CD4-positive, alpha-beta T cell (primary cell): Measurements from ENCODE around the gene CYB561. TPM values are rescaled to one million over a fixed set of nuclear protein-coding genes. Genes with fewer than 3 reads are reported as not detected.

Experiments used
- ATAC-seq: fragments of 200-7000 bp; cut with Tn5 transposase; one replicate; pipeline ENCODE4 v1.10.0; 2022; ENCODE audit warnings: mild to moderate bottlenecking; ENCODE audit not compliant: poor library complexity
- CTCF ChIA-PET: fragments of 350-600 bp; sonication (Branson Sonifier 250); formaldehyde crosslinking; loops from one replicate; lab custom pipeline; 2021; ENCODE audit warnings: antibody characterized with exemption, inconsistent platforms; lab: Charles Lee
- POLR2A ChIA-PET: fragments of 350-600 bp; sonication (Branson Sonifier 250); formaldehyde crosslinking; loops from one replicate; lab custom pipeline; 2021; ENCODE audit warnings: antibody characterized with exemption, inconsistent platforms; lab: Charles Lee
- DNase-seq, 14 experiments: peaks; one replicate each; pipeline ENCODE4 v3.0.0-alpha.2; 2013 to 2020; ENCODE audit warnings: mixed read lengths in 2 of 14
- H3K27ac ChIP-seq, 2 donors: one replicate each; pipeline versions ENCODE4 v1.5.1 to v1.7.0; 2013; ENCODE audit warnings: low read length in 2 of 2, low read depth in 1 of 2, mild to moderate bottlenecking in 1 of 2
- H3K27me3 ChIP-seq, 2 experiments: 1 replicate in 1 of 2; 2 replicates in 1 of 2; pipeline versions ENCODE4 v1.6.1 to v1.7.0; 2013; ENCODE audit warnings: low read length in 2 of 2, control low read depth in 1 of 2, mild to moderate bottlenecking in 1 of 2, moderate library complexity in 1 of 2; ENCODE audit not compliant: insufficient read depth in 2 of 2, control insufficient read depth in 1 of 2
- H3K36me3 ChIP-seq: one replicate; pipeline ENCODE4 v1.6.1; 2013; ENCODE audit warnings: low read length, control low read depth; ENCODE audit not compliant: insufficient read depth
- H3K4me1 ChIP-seq: one replicate; pipeline ENCODE4 v1.6.1; 2013; ENCODE audit warnings: low read length, control low read depth; ENCODE audit not compliant: insufficient read depth
- H3K4me3 ChIP-seq: one replicate; pipeline ENCODE4 v1.5.1; 2013; ENCODE audit warnings: mild to moderate bottlenecking, low read length, moderate library complexity
- H3K9me3 ChIP-seq, 2 experiments: 1 replicate in 1 of 2; 2 replicates in 1 of 2; pipeline versions ENCODE4 v1.6.1 to v1.7.0; 2013; ENCODE audit warnings: low read length in 2 of 2, mild to moderate bottlenecking in 2 of 2, control low read depth in 1 of 2, moderate library complexity in 1 of 2; ENCODE audit not compliant: control insufficient read depth in 1 of 2, insufficient read depth in 1 of 2
- H3K27ac Mint-ChIP-seq: one replicate; pipeline ENCODE4 v1.8.0; 2020; ENCODE audit warnings: mixed read lengths
- H3K27me3 Mint-ChIP-seq: one replicate; pipeline ENCODE4 v1.8.0; 2021; ENCODE audit warnings: mixed read lengths
- H3K36me3 Mint-ChIP-seq: one replicate; pipeline ENCODE4 v1.8.0; 2021; ENCODE audit warnings: low read depth, mixed read lengths
- H3K4me1 Mint-ChIP-seq: one replicate; pipeline ENCODE4 v1.8.0; 2021; ENCODE audit warnings: low read depth, mixed read lengths
- H3K4me3 Mint-ChIP-seq: one replicate; pipeline ENCODE4 v1.8.0; 2020; ENCODE audit warnings: mild to moderate bottlenecking, mixed read lengths
- H3K9me3 Mint-ChIP-seq: one replicate; pipeline ENCODE4 v1.8.0; 2020; ENCODE audit warnings: mixed read lengths
- CTCF ChIP-seq: fragments of 200-600 bp; IDR thresholded peaks from one replicate; pipeline ENCODE4 v1.8.0; 2022; ENCODE audit warnings: antibody characterized with exemption, mild to moderate bottlenecking
- intact Hi-C, 2 experiments: fragments of 100-400 bp; cut with DNase I in 1 of 2; cut with micrococcal nuclease in 1 of 2; formaldehyde crosslinking; loops; one replicate each; pipeline versions ENCODE4 v1.15.1 to v1.9.0; 2023 to 2025; cut with DNase I, micrococcal nuclease
- total RNA-seq, 174 experiments: library from RNA in 2 of 174; stranded (reverse) in 2 of 174; gene quantifications; one replicate each; pipeline ENCODE4 v1.2.3 and lab custom pipeline; 2021 to 2026

Gene CYB561
- total RNA-seq, 2 experiments from 2014 or later, result 17.4 to 18.1 TPM

DNA sequence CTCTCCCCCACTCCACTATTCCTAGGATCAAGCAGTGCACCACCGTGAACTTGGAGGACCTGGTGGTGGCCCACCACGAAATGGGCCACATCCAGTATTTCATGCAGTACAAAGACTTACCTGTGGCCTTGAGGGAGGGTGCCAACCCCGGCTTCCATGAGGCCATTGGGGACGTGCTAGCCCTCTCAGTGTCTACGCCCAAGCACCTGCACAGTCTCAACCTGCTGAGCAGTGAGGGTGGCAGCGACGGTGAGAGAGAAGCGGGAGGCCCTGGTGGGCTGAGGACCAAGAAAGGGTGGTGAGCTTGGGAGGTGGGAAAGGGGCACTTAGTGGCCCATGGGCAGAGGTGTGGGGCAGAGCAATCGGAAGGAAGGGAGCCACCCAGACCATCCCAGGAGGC is 47.3 kb upstream of the CYB561 start:
- Mint-ChIP-seq H3K27me3 (no peaks in the 10 kb centered on the region), H3K9me3 (no peaks in the 10 kb centered on the region), H3K4me1 (no peaks in the 10 kb centered on the region), H3K36me3 (no peaks in the 10 kb centered on the region), H3K4me3 (no peak overlapping the region), H3K27ac (no peak overlapping the region)
- Histone ChIP-seq H3K4me3 (no peak overlapping the region), H3K36me3 (no peaks in the 10 kb centered on the region), H3K4me1 (no peaks in the 10 kb centered on the region), H3K27me3 (no peaks in the 10 kb centered on the region), H3K9me3 (no peaks in the 10 kb centered on the region), H3K27ac (no peak overlapping the region)
- TF ChIP-seq CTCF, result no peak
- DNase-seq (no peak), ATAC-seq (no peak)
- POLR2A ChIA-PET, result no interaction called here
- intact Hi-C loops, result no loop called here
- CTCF ChIA-PET, result no interaction called here

- no peak overlapping the region for H3K27ac Mint-ChIP-seq
- CTCF ChIA-PET, result no interaction called here
- no peaks in the 10 kb centered on the region for H3K4me1 ChIP-seq
Observed at GRCh38 chr17:63492940-63493339, 46.8 kb upstream of the CYB561 start.

DNA sequence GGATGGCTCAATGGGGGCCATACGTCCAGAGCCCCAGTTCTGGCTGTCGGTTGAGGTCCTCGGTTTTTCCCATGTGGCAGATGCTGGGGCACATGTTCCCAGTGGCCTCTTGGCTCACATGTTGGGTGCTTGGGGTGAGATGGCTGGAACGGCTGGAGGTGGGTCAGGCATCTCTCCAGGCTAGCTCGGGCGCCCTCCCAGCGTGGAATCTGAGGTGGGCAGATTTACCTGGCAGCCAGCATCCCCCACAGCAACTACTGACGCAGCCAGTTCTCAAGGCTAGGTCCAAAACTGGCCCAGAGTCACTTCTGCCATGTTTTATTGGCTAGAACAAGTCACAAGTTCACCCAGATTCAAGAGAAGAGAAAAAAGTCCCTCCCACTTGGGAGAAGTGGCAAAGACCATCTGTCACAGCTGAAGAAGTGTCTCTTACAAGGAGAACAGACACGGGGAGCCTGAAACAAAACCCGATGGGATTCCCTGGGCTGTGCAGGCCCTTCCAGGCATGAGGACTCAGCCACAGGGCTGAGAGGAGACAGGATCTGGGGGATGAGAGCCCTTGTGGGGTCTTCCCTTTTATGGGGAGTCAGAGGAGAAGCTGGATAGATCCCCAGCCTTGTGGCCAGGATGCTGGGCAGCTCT is 46.0 kb upstream of the CYB561 start:
- ATAC-seq (no peak), DNase-seq (no peak)
- H3K4me1 Mint-ChIP-seq, result no peaks in the 10 kb centered on the region
- H3K27me3 Mint-ChIP-seq, result no peaks in the 10 kb centered on the region
- Histone ChIP-seq H3K4me3 (no peak overlapping the region), H3K4me1 (no peaks in the 10 kb centered on the region), H3K9me3 (no peaks in the 10 kb centered on the region), H3K36me3 (no peaks in the 10 kb centered on the region), H3K27ac (no peak overlapping the region), H3K27me3 (no peaks in the 10 kb centered on the region)
- H3K27ac Mint-ChIP-seq, result no peak overlapping the region
- H3K9me3 Mint-ChIP-seq, result no peaks in the 10 kb centered on the region
- ChIA-PET POLR2A (no interaction called here), CTCF (no interaction called here)
- no peak overlapping the region for H3K4me3 Mint-ChIP-seq
- no peaks in the 10 kb centered on the region for H3K36me3 Mint-ChIP-seq
- no peak for TF ChIP-seq CTCF
- intact Hi-C loops, result no loop called here

More at GRCh38 chr17:63492940-63493339, 46.8 kb upstream of the CYB561 start:
- no peaks in the 10 kb centered on the region for H3K36me3 ChIP-seq
- H3K9me3 ChIP-seq, result no peaks in the 10 kb centered on the region
- no peaks in the 10 kb centered on the region for H3K4me1 Mint-ChIP-seq
- DNase-seq (no peak), ATAC-seq (no peak)
- H3K27ac ChIP-seq, result no peak overlapping the region
- no peaks in the 10 kb centered on the region for H3K36me3 Mint-ChIP-seq
- intact Hi-C loops, result no loop called here
- H3K9me3 Mint-ChIP-seq, result no peaks in the 10 kb centered on the region
- no peaks in the 10 kb centered on the region for H3K27me3 ChIP-seq
- POLR2A ChIA-PET, result no interaction called here
- no peak overlapping the region for H3K4me3 ChIP-seq
- H3K27me3 Mint-ChIP-seq, result no peaks in the 10 kb centered on the region
- no peak overlapping the region for H3K4me3 Mint-ChIP-seq
- TF ChIP-seq CTCF, result no peak
